Fibroblast of lung (primary cell): ENCODE data around the gene IGIP. TPM values are rescaled to one million over a fixed set of nuclear protein-coding genes. Genes with fewer than 3 reads are reported as not detected.

Experiments used
- DNase-seq, 2 donors: peaks; one replicate each; pipeline versions ENCODE4 v3.0.0 to v3.0.0-alpha.2; 2010; ENCODE audit warnings: low read depth in 2 of 2
- H2AFZ ChIP-seq: 2 replicates; pipeline ENCODE4 v1.5.1; 2012; ENCODE audit warnings: low read length, control low read depth, inconsistent platforms
- H3K27ac ChIP-seq: 2 replicates; pipeline ENCODE4 v1.5.1; 2011; ENCODE audit warnings: low read length, control low read depth; ENCODE audit not compliant: insufficient read depth
- H3K27me3 ChIP-seq: 2 replicates; pipeline ENCODE4 v1.5.1; 2011; ENCODE audit warnings: mild to moderate bottlenecking, low read length; ENCODE audit not compliant: control insufficient read depth, insufficient read depth
- H3K36me3 ChIP-seq: 2 replicates; pipeline ENCODE4 v1.5.1; 2011; ENCODE audit warnings: low read length; ENCODE audit not compliant: control insufficient read depth, insufficient read depth
- H3K4me1 ChIP-seq: 2 replicates; pipeline ENCODE4 v1.5.1; 2011; ENCODE audit warnings: low read length; ENCODE audit not compliant: control insufficient read depth, insufficient read depth; ENCODE audit errors: extremely low read depth
- H3K4me2 ChIP-seq: 2 replicates; pipeline ENCODE4 v1.5.1; 2011; ENCODE audit warnings: low read length, control low read depth; ENCODE audit not compliant: insufficient read depth; ENCODE audit errors: extremely low read depth
- H3K4me3 ChIP-seq, 4 experiments: fragments of 200-600 bp in 1 of 4; sonication (generic) in 1 of 4; replicated peaks in 1 of 4; 2 replicates each; pipeline ENCODE4 v1.5.1; 2011 to 2016; ENCODE audit warnings: low read length in 4 of 4, low read depth in 3 of 4, mild to moderate bottlenecking in 3 of 4, control low read depth in 2 of 4, inconsistent platforms in 1 of 4, mixed read lengths in 1 of 4; ENCODE audit not compliant: insufficient read depth in 1 of 4; ENCODE audit errors: control extremely low read depth in 1 of 4
- H3K79me2 ChIP-seq: 2 replicates; pipeline ENCODE4 v1.5.1; 2012; ENCODE audit warnings: mild to moderate bottlenecking, low read length, inconsistent platforms; ENCODE audit not compliant: control insufficient read depth, insufficient read depth
- H3K9ac ChIP-seq: 2 replicates; pipeline ENCODE4 v1.5.1; 2011; ENCODE audit warnings: mild to moderate bottlenecking, low read length, control low read depth; ENCODE audit not compliant: insufficient read depth
- H3K9me3 ChIP-seq: 2 replicates; pipeline ENCODE4 v1.5.1; 2012; ENCODE audit warnings: low read depth, low read length; ENCODE audit not compliant: control insufficient read depth, insufficient read depth
- H4K20me1 ChIP-seq: 2 replicates; pipeline ENCODE4 v1.5.1; 2011; ENCODE audit warnings: low read length; ENCODE audit not compliant: control insufficient read depth, insufficient read depth; ENCODE audit errors: extremely low read depth
- EZH2 ChIP-seq: IDR thresholded peaks from 2 replicates; pipeline ENCODE4 v1.5.1; 2012; ENCODE audit warnings: low read length, control low read depth, mild to moderate bottlenecking; ENCODE audit errors: missing control alignments
- polyA plus RNA-seq, 2 donors: library from polyadenylated mRNA; depleted of rRNA in 1 of 2; stranded (reverse) in 1 of 2; unstranded in 1 of 2; fragments of >200 nt; gene quantifications; 2 replicates each; pipeline ENCODE4 v1.2.1, GENCODE V29; 2011 to 2012; ENCODE audit warnings: missing spikeins in 1 of 2
- total RNA-seq: library from RNA; depleted of rRNA; stranded (reverse); fragments of >200 nt; gene quantifications from 2 replicates; pipeline ENCODE4 v1.2.1, GENCODE V29; 2014
- TF ChIP-seq, protein P1 (sequence below), 2 donors: IDR thresholded peaks in 1 of 2; conservative IDR thresholded peaks in 1 of 2; 1 replicate in 1 of 2; 2 replicates in 1 of 2; pipeline ENCODE4 v1.5.1; 2011 to 2012; ENCODE audit warnings: low read length in 2 of 2, control low read depth in 1 of 2, inconsistent platforms in 1 of 2, low read depth in 1 of 2, mild to moderate bottlenecking in 1 of 2

Gene IGIP
- total and polyA plus RNA-seq, 2 donors (not counting 1 experiment from before 2014, with no cell fraction given): 3.8 to 11.7 TPM

DNA sequence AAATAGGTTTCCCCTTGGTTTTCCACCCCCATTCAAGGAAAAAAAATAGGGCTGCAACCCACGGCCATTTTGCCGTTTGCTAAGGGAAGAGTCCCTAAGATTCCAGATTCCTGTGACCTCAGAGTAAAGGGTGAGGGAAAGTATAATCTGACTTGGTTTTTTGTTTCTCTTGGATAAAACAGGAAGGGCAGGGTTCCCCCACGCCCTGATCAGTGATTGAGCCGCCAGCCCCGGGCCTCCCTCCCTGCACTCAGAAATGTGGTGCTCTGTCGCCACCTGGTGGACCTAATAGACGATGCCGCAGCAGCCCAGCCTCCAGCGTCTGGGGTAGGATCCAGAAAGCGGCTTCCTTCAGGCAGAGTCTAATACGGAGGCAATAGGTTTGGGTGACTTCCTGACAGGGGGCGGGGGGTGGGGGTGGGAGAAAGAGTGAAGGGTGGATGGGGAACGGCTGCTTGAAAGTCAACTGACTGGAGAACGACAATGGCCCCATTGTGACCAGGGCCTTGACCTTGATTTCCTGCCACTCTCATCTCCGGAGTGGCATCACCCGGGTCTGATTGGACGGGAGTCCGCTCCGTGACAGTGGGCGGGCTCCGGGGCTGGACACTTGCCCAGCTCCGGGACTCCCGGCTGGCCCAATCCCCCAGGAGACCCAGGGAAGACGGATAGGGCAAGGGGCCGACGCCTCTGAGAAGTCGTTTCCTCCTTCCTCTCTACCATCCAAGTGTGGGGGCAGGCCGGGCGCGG lies 31.5 kb downstream of the IGIP start:
- Histone ChIP-seq H3K27ac (peak overlapping the region; percentile 6), H3K79me2 (no peaks in the 10 kb centered on the region), H3K36me3 (no peaks in the 10 kb centered on the region), H3K9ac (peak overlapping the region; percentile 39), H4K20me1 (no peaks in the 10 kb centered on the region), H3K9me3 (no peaks in the 10 kb centered on the region), H3K4me3 (peak overlapping the region; percentile 12 to 54 (median 41)), H2AFZ (peak overlapping the region; percentile 88), H3K4me2 (peak overlapping the region; percentile 62), H3K4me1 (peaks cover 3% of the 10 kb centered on the region), H3K27me3 (no peaks in the 10 kb centered on the region)
- TF ChIP-seq EZH2: no peak
- TF ChIP-seq, protein P1, sequence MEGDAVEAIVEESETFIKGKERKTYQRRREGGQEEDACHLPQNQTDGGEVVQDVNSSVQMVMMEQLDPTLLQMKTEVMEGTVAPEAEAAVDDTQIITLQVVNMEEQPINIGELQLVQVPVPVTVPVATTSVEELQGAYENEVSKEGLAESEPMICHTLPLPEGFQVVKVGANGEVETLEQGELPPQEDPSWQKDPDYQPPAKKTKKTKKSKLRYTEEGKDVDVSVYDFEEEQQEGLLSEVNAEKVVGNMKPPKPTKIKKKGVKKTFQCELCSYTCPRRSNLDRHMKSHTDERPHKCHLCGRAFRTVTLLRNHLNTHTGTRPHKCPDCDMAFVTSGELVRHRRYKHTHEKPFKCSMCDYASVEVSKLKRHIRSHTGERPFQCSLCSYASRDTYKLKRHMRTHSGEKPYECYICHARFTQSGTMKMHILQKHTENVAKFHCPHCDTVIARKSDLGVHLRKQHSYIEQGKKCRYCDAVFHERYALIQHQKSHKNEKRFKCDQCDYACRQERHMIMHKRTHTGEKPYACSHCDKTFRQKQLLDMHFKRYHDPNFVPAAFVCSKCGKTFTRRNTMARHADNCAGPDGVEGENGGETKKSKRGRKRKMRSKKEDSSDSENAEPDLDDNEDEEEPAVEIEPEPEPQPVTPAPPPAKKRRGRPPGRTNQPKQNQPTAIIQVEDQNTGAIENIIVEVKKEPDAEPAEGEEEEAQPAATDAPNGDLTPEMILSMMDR (conservative IDR thresholded peaks at IDR 0.05 in 1 of 2, IDR thresholded peaks at IDR 0.05 in 1 of 2; ENCODE audit: low read depth in 1 of 2, low read length in 2 of 2): peak; percentile 83 to 85
- peak; percentile 61 to 81 for DNase-seq

DNA sequence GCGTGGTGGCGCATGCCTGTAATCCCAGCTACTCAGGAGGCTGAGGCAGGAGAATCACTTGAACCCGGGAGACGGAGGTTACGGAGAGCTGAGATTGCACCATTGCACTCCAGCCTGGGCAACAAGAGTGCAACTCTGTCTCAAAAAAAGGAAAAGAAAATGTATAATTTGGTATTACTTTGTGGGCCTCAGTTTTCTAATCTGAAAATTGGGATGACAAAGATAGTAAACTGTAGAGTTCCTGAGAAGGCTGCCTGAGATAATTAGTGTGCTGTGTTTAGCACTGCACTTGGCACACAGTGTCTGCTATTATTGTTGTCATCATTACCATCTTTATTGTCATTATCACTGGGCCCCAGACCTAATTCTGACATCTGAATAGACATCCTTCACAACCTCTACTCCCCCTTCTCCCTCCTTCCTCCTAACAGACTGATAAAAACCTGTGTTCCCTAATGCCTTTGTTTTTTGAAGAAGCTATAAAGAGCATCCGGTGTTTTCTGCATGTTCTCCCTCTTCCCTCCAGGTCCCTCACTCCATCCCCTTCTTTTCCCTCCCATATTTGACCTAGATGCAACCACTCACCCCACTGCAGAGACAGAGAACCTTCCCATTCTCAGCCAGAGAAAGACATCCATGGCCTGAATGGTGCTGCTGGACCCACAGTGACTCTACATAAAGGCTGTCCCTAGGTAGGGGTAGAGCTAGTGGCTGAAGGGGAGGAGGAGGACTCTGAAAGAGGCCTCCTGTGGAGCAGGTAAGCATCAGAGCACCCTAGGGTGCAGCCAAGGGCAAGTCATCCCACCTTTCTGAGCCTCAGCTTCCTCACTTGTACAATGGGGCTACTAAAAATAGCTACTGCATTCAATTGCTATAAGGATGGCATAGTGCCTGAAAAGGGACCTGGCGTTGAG lies 33.5 kb downstream of the IGIP start:
- no peak for TF ChIP-seq EZH2
- TF ChIP-seq, protein P1 (conservative IDR thresholded peaks at IDR 0.05 in 1 of 2, IDR thresholded peaks at IDR 0.05 in 1 of 2; ENCODE audit: low read depth in 1 of 2, low read length in 2 of 2): no peak

DNA sequence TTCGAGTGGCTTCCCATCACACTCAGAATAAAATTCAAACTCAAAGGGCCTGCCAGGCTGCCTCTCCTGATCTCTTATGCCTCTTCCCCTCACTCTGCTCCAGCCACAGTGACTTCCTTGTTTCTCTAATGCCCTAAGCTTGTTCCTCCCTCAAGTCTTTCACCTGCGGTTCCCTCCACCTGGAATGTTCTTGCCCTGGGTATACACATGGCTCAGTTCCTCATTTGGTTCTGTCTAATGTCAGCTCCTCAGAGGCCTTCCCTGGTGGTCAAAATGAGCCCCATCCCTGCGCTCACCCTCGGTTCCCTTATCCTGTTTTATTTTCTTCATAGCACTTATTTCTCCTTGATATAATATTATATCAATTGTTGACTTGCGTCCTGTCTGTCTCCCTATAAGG lies 36.5 kb downstream of the IGIP start:
- H4K20me1 ChIP-seq: no peaks in the 10 kb centered on the region
- no peak overlapping the region for H3K4me2 ChIP-seq
- no peak overlapping the region for H3K4me3 ChIP-seq
- no peaks in the 10 kb centered on the region for H3K9me3 ChIP-seq
- H3K9ac ChIP-seq: no peak overlapping the region
- H3K27me3 ChIP-seq: no peaks in the 10 kb centered on the region
- no peak overlapping the region for H2AFZ ChIP-seq
- H3K4me1 ChIP-seq: no peaks in the 10 kb centered on the region
- no peak for TF ChIP-seq EZH2
- TF ChIP-seq, protein P1 (conservative IDR thresholded peaks at IDR 0.05 in 1 of 2, IDR thresholded peaks at IDR 0.05 in 1 of 2; ENCODE audit: low read depth in 1 of 2, low read length in 2 of 2): no peak
- H3K27ac ChIP-seq: no peak overlapping the region
- H3K79me2 ChIP-seq: no peaks in the 10 kb centered on the region
- H3K36me3 ChIP-seq: no peaks in the 10 kb centered on the region
- DNase-seq: no peak

More for the DNA sequence above, 33.5 kb downstream of the IGIP start:
- no peaks in the 10 kb centered on the region for H3K36me3 ChIP-seq
- no peak overlapping the region for H3K9ac ChIP-seq
- no peak overlapping the region for H2AFZ ChIP-seq
- H3K79me2 ChIP-seq: no peaks in the 10 kb centered on the region
- H3K27ac ChIP-seq: no peak overlapping the region
- H3K4me1 ChIP-seq: peaks cover 3% of the 10 kb centered on the region
- H3K27me3 ChIP-seq: no peaks in the 10 kb centered on the region
- no peaks in the 10 kb centered on the region for H4K20me1 ChIP-seq
- no peak overlapping the region for H3K4me2 ChIP-seq
- H3K9me3 ChIP-seq: no peaks in the 10 kb centered on the region
- no peak overlapping the region for H3K4me3 ChIP-seq
- no peak for DNase-seq
